Dedifferentiated amniotic fluid mesenchymal stem cell (primary cell): ENCODE data around the gene FAM228B.

ENCODE experiments used
- DNase-seq: peaks from one replicate; pipeline ENCODE4 v3.0.0-alpha.2; 2016; ENCODE audit errors: extremely low spot score

FAM228B gene

DNA sequence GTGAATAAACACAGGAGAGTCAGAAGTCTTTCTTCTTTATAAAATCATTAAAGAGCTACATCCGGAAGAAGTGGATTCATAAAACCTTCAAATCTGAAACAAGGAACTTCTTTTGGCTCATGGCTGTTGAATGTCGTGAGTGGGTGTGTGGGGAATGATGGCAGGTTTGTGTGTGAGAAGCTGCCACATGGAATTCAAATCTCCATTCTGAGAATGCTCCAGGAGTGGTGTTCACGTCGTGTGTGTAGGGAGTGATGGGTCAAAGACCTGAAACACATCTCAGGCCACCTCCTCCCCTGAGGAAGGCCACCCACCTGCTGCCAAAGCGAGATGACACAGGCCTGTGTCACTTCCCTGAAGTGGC lies 80.5 kb downstream of the FAM228B start:
- DNase-seq: no peak

- no peak for DNase-seq
These were observed 81.2 kb downstream of the FAM228B start for GRCh38 chr2:24204505-24204904.

DNA sequence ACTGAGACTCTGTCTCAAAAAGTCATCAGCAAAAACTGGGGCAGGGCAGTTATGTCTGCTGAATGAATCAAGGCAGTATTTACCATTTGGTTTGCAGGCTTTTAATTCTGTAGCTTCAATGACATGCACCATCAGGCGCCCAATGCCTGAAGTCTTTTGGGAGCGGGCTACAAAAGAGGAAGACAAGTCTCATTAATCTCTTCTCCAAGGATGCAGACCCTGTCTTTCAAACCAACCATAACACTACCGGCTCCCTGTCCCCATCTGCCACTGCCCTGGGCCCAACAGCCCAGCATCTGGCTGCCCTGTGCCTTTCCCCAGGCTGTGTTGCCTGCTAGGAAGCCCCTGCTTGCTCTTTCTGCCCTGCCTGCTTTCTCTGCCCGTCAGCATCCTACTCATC lies 81.9 kb downstream of the FAM228B start:
- no peak for DNase-seq

GRCh38 chr2:24206242-24206641 lies 83.0 kb downstream of the FAM228B start:
- DNase-seq: no peak

- no peak for DNase-seq
These were observed 83.4 kb downstream of the FAM228B start for GRCh38 chr2:24206714-24207113.

DNA sequence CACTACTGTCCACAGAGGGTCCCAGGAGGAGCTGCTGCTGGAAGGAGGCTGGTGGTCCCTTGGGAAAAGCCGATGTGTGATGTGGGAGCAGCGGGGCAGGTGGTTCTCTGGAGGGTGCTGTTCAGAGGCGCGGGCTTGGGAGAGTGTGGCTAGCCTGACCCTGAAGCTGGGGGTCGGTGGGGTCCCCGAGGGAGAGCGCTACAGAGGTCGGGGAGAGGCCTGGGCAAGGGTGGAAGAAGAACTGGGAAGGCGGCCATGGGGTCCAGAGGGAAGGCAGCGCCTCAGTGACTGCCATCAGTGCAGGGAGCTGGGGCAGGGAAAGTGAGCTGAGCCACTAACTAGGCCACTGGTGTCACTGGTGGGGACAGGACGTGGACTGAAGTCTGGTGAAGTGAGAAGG lies 84.1 kb downstream of the FAM228B start:
- no peak for DNase-seq

DNA sequence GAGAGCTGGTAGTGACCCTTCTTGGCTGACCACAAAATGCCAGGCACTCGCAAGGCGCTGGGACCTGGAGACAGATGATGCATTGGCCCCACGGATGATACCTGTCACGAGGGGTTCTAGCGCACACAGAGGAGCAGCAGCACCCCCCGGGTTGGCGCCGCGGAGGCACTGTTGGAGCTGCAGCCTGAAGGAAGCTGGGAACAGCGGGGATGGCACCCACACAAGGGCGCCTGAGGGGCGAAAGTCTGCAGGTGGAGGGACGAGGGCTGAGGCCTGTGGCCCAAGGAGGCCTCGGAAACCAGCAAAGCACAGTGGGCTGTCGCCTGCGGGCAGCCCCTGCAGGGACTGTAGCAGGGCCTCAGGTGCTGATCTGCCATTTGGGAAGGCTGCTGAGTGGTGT lies 85.2 kb downstream of the FAM228B start:
- no peak for DNase-seq

DNA sequence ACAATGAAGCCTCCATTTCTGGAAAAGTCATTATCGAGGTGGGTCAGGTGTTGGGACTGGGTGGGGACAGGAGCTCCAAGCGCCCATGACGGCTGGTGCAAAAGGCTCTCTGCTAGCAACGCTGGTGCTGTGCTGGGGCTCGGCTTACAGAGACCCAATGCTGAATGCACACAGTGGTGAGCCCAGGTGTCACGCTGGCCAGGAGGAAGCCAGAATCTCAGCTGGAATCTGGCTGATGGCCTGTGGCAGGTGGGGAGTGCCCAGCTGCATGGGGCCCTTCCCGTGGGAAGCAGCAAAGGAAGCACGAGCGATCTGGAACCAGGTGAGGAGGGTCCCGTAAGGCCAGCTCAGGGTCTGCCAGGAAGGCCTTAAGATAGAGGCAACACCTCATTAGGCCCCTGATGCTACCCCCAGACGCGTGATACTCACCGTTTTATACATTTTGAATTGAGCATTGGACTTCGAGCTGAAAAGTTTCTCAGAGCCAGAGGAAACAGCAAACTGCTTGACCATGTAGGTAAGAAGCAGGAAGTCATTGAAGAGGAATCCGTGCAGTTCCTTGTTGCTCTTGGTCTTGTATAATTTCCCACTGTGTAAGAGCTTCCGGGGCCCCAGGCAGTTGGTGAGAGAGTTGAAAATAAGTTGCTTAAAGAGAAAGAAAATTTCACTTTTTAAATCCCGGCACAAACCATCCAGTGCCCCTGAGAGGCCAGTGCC lies 86.3 kb downstream of the FAM228B start:
- no peak for DNase-seq

DNA sequence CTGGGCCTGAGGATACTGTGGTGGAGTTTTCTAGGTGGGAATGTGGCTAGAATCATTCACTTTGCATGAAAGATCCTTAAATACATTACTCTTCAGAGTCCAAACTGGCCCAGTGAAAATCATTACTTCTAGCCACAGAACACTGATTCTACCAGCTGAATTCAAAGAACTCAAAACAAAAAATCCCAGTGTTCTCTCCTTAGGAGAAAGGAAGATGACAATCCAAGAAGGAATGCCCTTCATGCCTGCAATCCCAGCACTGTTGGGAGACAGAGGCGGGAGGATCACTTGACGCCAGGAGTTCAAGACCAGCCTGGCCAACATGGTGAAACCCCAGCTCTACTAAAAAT lies 86.8 kb downstream of the FAM228B start:
- no peak for DNase-seq

DNA sequence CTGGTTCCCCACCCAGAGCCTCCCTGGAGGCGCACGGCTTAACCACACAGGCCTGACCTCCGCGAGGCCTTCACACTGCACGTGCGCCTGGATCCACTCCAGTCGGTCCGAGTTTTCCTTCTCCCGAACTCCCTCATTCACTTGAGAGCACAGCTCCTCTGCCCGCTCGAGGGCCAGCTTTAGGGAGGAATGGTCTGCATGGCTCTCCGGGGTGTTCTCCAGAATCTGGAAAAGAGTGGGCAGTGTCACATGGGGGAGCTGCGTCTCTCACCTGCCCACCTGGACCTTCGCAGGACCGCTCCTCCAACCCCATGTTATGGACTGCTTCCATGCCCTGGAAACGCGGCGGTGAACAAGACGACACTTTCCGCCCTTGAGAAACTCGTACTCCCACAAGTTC lies 87.5 kb downstream of the FAM228B start:
- no peak for DNase-seq

DNA sequence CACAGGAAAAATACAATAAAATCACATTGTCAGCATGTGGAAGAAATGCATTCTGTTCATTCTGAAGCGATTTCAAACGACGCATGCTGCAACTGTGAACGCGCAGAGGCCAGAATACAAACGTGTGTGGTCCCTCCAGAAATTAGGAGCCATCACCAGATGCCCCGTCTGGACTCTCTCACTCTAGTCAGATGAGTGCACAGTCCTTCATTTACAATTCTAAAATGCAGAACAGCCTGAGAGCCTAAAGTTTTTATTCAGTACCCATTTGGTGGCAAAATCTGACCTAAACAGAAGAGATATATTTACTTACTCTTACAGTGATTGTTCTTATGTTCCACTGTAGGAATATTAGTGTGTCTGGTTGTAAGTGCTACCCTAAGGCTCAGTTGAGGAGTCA lies 88.1 kb downstream of the FAM228B start:
- DNase-seq: no peak

GRCh38 chr2:24214880-24215279 lies 91.6 kb downstream of the FAM228B start:
- no peak for DNase-seq
